Right ventricle myocardium superior (tissue), 1 donor: ENCODE data around the gene SRPRA. TPM values are rescaled to one million over a fixed set of nuclear protein-coding genes. Genes with fewer than 3 reads are reported as not detected.
A peak's percentile ranks its signal among the peaks of the same experiment; 100 is the strongest.
"Not testable (repeated sequence)": the region's sequence is repeated elsewhere in the genome, so short reads cannot be mapped to it uniquely, and the experiment has no call there.

Experiments used
- ATAC-seq: fragments of 200-7000 bp; cut with Tn5 transposase; one replicate; pipeline ENCODE4 v1.9.1; 2020; ENCODE audit warnings: mild to moderate bottlenecking; ENCODE audit not compliant: poor library complexity
- DNase-seq: peaks from one replicate; pipeline ENCODE4 v3.0.0-alpha.2; 2020
- intact Hi-C: fragments of 100-400 bp; cut with DNase I; formaldehyde crosslinking; loops from one replicate; pipeline ENCODE4 v1.11.2; 2022
- total RNA-seq: library from RNA; stranded (reverse); fragmentation: NEBNext Ultra II Directional; extraction: Animal tissue kit (Norgen Biotek cat#: 25700); gene quantifications from one replicate; pipeline ENCODE4 v1.2.1, GENCODE V29; 2021
- donor health status: DM: no; HTN: yes; CAD: no; lungs with severe emphysema.

SRPRA gene
- total RNA-seq, 1 donor from 2014 or later, result 57.4 TPM

GRCh38 chr11:126255507-126255906 lies 13.2 kb downstream of the SRPRA start:
- intact Hi-C loops, ATAC-seq, DNase-seq: not testable (repeated sequence)

DNA sequence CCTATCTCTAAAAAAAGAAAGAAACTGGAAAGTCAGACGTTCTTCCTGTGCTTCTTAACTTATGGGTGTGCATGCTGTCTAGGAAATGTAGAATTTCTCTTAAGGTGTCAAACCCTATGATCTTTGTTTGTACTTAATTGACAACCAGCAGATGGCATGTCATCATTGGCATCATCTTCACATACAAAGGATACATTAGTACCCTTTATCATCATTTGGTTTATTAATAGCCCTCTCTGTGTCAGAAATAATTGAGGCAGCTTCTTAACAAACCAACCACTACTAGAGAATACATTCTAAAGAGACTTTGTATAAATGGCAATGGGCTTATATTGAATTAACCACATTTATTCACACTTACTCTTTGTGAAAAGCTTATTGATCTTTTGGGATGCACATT lies 13.9 kb downstream of the SRPRA start:
- intact Hi-C loops, result no loop called here
- DNase-seq (no peak), ATAC-seq (no peak)

DNA sequence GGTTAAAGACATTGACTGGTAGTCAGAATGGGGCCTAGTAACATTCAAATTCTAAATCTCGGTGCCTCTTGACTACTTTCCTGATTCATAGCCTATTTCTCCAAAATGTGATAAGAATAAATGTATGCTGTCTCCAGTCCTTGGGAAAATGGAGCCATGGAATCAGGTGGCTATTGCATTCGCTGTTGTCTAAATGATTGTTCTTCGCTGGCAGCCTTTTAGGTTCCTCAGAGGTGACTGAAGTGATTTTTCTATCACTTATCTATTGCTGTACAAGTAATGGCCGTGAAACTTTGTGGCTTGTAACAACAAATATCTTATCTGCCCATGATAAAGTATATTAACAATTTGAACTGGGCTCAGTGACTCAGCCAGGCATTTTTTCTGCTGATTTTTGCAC lies 15.4 kb downstream of the SRPRA start:
- no peak for DNase-seq
- no peak for ATAC-seq
- intact Hi-C loops, result no loop called here

GRCh38 chr11:126246636-126247035 lies 22.1 kb downstream of the SRPRA start:
- ATAC-seq, result no peak
- intact Hi-C loops, result no loop called here

DNA sequence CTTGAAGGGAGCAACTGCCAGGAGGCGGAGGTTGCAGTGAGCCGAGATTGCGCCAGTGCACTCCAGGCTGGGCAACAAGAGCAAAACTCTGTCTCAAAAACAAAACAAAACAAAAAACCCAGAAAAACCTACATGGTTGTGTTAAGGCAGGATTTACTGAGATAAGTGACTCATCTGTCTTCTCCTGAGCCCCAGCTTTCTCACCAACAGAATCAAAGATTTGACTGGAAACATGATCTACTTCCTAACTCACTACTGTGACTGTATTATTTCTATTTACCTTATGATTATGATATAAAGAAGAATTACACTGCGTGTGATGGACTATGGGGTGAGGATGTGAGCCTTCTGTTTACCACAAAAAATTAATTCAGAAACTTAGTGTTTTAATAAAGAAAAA lies 35.3 kb downstream of the SRPRA start:
- no peak for DNase-seq
- intact Hi-C loops, result no loop called here
- no peak for ATAC-seq

More at GRCh38 chr11:126246636-126247035, 22.1 kb downstream of the SRPRA start:
- DNase-seq, result no peak

GRCh38 chr11:126232683-126233082 lies 36.0 kb downstream of the SRPRA start:
- DNase-seq, result no peak
- no peak for ATAC-seq
- intact Hi-C loops, result no loop called here

- DNase-seq, result no peak
- ATAC-seq, result peak; percentile 58
- intact Hi-C loops, result no loop called here
Observed at GRCh38 chr11:126231725-126232459, 36.8 kb downstream of the SRPRA start.

- ATAC-seq, result no peak
- intact Hi-C loops, result no loop called here
- no peak for DNase-seq
Observed at GRCh38 chr11:126229858-126230540, 38.7 kb downstream of the SRPRA start.

DNA sequence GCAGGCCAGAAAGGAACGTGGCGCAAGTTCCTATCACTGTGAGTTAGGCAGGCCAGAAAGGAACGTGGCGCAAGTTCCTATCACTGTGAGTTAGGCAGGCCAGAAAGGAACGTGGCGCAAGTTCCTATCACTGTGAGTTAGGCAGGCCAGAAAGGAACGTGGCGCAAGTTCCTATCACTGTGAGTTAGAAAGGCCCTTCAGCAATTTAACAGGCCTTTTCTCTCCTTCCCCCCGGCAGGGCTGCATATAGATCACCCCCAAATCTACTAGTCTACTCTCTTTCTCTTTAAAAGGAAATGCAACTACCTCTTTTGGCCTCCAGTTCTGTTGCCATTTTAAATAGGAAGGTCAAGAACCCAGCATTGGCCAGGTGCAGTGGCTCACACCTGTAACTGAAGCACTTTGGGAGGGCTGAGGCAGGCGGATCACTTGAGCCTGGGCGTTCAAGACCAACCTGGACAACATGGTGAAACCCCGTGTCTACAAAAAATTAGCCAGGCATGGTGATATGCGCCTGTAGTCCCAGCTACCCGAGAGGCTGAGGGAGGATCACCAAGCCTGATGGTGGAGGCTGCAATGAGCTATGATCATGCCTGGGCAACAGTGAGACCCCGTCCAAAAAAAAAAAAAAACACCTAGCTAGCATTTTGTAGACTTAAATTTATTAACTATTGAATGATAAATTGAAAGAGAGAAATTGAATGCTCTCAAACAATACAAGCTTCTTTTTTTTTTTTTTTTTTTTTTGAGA lies 42.2 kb downstream of the SRPRA start:
- ATAC-seq (no peak), DNase-seq (no peak)
- intact Hi-C loops, result no loop called here

- no peak for DNase-seq
- intact Hi-C loops, result no loop called here
- ATAC-seq, result no peak
Observed at GRCh38 chr11:126225295-126225665, 43.4 kb downstream of the SRPRA start.

GRCh38 chr11:126224647-126225294 lies 43.9 kb downstream of the SRPRA start:
- ATAC-seq, result no peak
- intact Hi-C loops, result no loop called here
- DNase-seq, result no peak

GRCh38 chr11:126219547-126219946 lies 49.1 kb downstream of the SRPRA start:
- no peak for ATAC-seq

DNA sequence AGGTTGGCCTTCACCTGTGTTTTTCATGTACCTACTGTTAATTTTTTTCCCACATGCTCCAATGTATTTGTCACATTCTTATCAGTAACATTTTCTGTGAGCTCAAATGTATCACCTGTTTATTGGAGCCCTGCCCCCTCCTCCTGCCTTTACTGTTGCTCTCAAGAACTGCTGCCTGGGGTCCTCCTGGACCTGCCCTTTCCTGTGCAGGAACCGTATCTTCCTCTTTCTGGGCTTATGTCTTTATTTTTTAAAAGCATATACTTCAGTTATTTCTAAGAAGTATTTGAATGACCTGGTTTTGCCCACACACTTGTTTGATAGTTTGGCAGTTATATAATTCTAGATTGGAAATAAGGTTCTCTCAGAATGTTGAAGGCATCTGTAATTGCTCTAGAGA lies 51.2 kb downstream of the SRPRA start:
- no peak for ATAC-seq
- intact Hi-C loops, result no loop called here
- no peak for DNase-seq

More at GRCh38 chr11:126219547-126219946, 49.1 kb downstream of the SRPRA start:
- intact Hi-C loops, result no loop called here
- no peak for DNase-seq

DNA sequence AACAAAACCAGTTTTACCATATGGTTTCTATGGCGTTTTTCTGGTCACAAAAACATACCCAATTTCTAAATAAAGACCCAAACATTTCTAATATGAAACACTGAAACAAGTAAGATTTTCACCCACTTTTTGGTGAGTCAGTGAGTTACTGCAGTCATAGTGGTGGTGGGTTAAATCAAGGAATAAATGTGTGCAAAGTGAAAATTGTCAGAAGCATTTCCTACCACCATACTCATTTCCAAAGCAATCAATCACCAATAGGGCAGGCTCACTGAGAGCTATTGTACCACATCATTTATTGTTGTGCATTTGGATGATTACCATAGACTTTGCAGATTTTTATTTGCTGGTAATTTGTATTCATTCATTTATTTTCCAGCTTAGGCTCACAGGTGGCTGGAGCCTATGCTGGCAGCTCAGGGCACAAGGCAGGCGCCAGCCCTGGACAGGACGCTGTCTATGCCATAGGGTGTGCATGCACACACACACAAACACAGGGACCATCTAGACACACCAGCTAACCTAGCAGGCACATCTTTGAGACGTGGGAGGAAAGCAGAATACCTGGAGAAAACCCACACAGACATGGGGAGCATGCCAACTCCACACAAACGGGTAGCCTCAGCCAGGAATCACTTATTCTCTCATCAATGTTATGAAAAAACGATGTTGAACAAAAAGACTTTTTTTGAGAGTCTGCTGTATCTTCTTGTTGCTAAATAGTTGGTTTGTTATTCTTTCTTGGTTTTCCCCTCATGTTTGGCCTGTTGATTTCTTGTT lies 52.0 kb downstream of the SRPRA start:
- DNase-seq (no peak), ATAC-seq (no peak)
- intact Hi-C loops, result no loop called here

GRCh38 chr11:126214841-126215240 lies 53.9 kb downstream of the SRPRA start:
- ATAC-seq, result no peak
- no peak for DNase-seq
- intact Hi-C loops, result loop anchor here (5.0 kb wide), 2 partner anchors 52 to 202 kb away; partner anchors contain the start of genes FOXRED1 and SRPRA

DNA sequence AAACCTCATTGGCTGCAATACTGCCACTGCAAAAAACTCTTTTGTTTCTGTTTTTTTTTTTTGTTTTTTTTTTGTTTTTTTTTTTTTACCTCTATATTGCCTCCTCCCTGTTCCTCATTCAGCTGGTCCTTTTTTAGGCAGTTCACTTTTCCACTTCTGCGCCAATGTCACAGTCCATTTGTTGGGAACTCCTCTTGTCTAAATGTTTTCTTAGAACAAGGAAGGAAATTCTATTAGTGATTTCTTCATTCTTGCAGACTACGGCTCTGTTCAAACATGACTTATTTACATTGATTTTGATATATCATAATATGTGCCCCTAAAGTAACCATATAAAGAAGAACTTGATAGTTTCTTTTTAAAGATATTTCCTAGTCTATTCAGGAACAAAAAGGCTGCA lies 54.3 kb downstream of the SRPRA start:
- no peak for DNase-seq
- no peak for ATAC-seq
- intact Hi-C loops, result loop anchor here (5.0 kb wide), 2 partner anchors 53 to 203 kb away; partner anchors contain the start of genes FOXRED1 and SRPRA
